ENCODE data around the gene GOT1. TPM values are rescaled to one million over a fixed set of nuclear protein-coding genes. Genes with fewer than 3 reads are reported as not detected.

The GOT1 gene
- total RNA-seq (73.2 TPM), polyA plus RNA-seq (ENCODE audit: insufficient read depth, low read depth, low replicate concordance) (241 TPM)
- long read RNA-seq, donor 1, transcript GOT1-201 (9 exons, 2,923 nt): major isoform, 13 of 20 reads
- long read RNA-seq, donor 1, partial matches to known transcripts: 0 of 20 reads
- long read RNA-seq, donor 1, other reads (novel, unspliced or antisense): 0 of 20 reads
- long read RNA-seq, donor 2, transcript GOT1-201 (9 exons, 2,923 nt): major isoform, 28 of 34 reads
- long read RNA-seq, donor 2, partial matches to known transcripts: 0 of 34 reads
- long read RNA-seq, donor 2, other reads (novel, unspliced or antisense): 0 of 34 reads
- long read RNA-seq, donor 3, transcript GOT1-201 (9 exons, 2,923 nt): major isoform, 28 of 41 reads
- long read RNA-seq, donor 3, partial matches to known transcripts: 9 of 41 reads
- long read RNA-seq, donor 3, other reads (novel, unspliced or antisense): 0 of 41 reads
- long read RNA-seq, donor 4, transcript GOT1-201 (9 exons, 2,923 nt): major isoform, 26 of 27 reads
- long read RNA-seq, donor 4, partial matches to known transcripts: 0 of 27 reads
- long read RNA-seq, donor 4, other reads (novel, unspliced or antisense): 0 of 27 reads
- long read RNA-seq, donor 5, partial matches to known transcripts: 0 of 1 reads
- long read RNA-seq, donor 5, other reads (novel, unspliced or antisense): 0 of 1 reads
- long read RNA-seq, donor 6, transcript GOT1-201 (9 exons, 2,923 nt): major isoform, 24 of 31 reads
- long read RNA-seq, donor 6, transcript GOT1-202 (2 exons, 716 nt): minor isoform, 6 of 31 reads
- long read RNA-seq, donor 6, partial matches to known transcripts: 0 of 31 reads
- long read RNA-seq, donor 6, other reads (novel, unspliced or antisense): 0 of 31 reads
- long read RNA-seq, donor 7, transcript GOT1-201 (9 exons, 2,923 nt): major isoform, 79 of 94 reads
- long read RNA-seq, donor 7, partial matches to known transcripts: 3 of 94 reads
- long read RNA-seq, donor 7, other reads (novel, unspliced or antisense): 9 of 94 reads
- long read RNA-seq, donor 8, transcript GOT1-201 (9 exons, 2,923 nt): major isoform, 15 of 18 reads
- long read RNA-seq, donor 8, partial matches to known transcripts: 0 of 18 reads
- long read RNA-seq, donor 8, other reads (novel, unspliced or antisense): 0 of 18 reads
- long read RNA-seq, donor 9, transcript GOT1-201 (9 exons, 2,923 nt): major isoform, 7 of 10 reads
- long read RNA-seq, donor 9, partial matches to known transcripts: 0 of 10 reads
- long read RNA-seq, donor 9, other reads (novel, unspliced or antisense): 0 of 10 reads
- long read RNA-seq, donor 10, transcript GOT1-202 (2 exons, 716 nt): minor isoform, 7 of 35 reads
- long read RNA-seq, donor 10, transcript GOT1-203 (3 exons, 646 nt): minor isoform, 6 of 35 reads
- long read RNA-seq, donor 10, transcript GOT1-201 (9 exons, 2,923 nt): major isoform, 22 of 35 reads
- long read RNA-seq, donor 10, partial matches to known transcripts: 0 of 35 reads
- long read RNA-seq, donor 10, other reads (novel, unspliced or antisense): 0 of 35 reads

GRCh38 chr10:99430451-99431189 lies at the start of gene GOT1:
Gene GOT1 (minus strand): TSS chr10:99430624. CDS start chr10:99430565, 59 bp downstream.
- Histone ChIP-seq H3K9me3 (ENCODE audit: control insufficient read depth in 2 of 3, insufficient read depth in 1 of 3, low read length in 3 of 3) (no peaks in the 10 kb centered on the region), H3K9ac (ENCODE audit: low read length in 3 of 3) (peak within 1 kb of the TSS; percentile 93 to 95 (median 94)), H3K36me3 (ENCODE audit: control insufficient read depth in 2 of 3, insufficient read depth in 3 of 3, low read length in 3 of 3) (peaks cover under 1 to 7% (median 6%) of the 10 kb centered on the region in 3 donors), H3K4me1 (ENCODE audit: control insufficient read depth in 2 of 3, insufficient read depth in 2 of 3, low read depth in 1 of 3, low read length in 3 of 3) (peaks cover 0 to 17% (median 14%) of the 10 kb centered on the region in 3 donors), H3K27ac (ENCODE audit: low read depth in 2 of 2, low read length in 2 of 2) (peak within 1 kb of the TSS; percentile 96 to 98), H3K4me3 (ENCODE audit: low read length in 3 of 3) (peak within 1 kb of the TSS; percentile 92 to 98 (median 93)), H3K27me3 (ENCODE audit: control insufficient read depth, insufficient read depth, low read length) (no peaks in the 10 kb centered on the region)
- TF ChIP-seq, protein P1, sequence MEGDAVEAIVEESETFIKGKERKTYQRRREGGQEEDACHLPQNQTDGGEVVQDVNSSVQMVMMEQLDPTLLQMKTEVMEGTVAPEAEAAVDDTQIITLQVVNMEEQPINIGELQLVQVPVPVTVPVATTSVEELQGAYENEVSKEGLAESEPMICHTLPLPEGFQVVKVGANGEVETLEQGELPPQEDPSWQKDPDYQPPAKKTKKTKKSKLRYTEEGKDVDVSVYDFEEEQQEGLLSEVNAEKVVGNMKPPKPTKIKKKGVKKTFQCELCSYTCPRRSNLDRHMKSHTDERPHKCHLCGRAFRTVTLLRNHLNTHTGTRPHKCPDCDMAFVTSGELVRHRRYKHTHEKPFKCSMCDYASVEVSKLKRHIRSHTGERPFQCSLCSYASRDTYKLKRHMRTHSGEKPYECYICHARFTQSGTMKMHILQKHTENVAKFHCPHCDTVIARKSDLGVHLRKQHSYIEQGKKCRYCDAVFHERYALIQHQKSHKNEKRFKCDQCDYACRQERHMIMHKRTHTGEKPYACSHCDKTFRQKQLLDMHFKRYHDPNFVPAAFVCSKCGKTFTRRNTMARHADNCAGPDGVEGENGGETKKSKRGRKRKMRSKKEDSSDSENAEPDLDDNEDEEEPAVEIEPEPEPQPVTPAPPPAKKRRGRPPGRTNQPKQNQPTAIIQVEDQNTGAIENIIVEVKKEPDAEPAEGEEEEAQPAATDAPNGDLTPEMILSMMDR (IDR thresholded peaks at IDR 0.05; ENCODE audit: borderline replicate concordance, extremely low read depth, insufficient read depth): no peak
- FAIRE-seq: peak; percentile 99
- DNase-seq: peak; percentile 97 to 100 (median 98)
- intact Hi-C loops (cut with DNase I): no loop called here

DNA sequence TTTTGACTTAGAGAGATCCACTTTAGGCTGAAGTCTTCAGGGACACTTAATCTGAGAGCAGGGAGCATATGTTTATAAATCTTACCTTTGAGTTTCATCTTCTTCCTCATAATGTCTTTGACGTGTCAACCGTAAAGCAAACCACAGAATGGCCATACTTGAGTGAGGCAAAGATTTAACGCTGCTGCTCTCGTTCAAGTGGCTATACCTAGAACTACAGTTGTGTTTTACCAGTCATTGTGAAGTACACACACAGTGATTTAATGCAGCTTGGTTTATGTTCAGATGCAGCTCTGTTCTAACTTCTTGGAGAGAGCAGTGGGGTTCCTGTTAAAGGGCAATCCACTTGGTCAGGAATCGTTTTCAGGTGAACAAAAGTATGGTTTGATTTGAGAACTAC lies 39.9 kb upstream of the GOT1 start:
- no peaks in the 10 kb centered on the region for H3K36me3 ChIP-seq (ENCODE audit: control insufficient read depth in 2 of 3, insufficient read depth in 3 of 3, low read length in 3 of 3)
- no peaks in the 10 kb centered on the region for H3K4me1 ChIP-seq (ENCODE audit: control insufficient read depth in 2 of 3, insufficient read depth in 2 of 3, low read depth in 1 of 3, low read length in 3 of 3)
- intact Hi-C loops (cut with DNase I): no loop called here
- FAIRE-seq (no peak), DNase-seq (no peak)
- H3K27ac ChIP-seq (ENCODE audit: low read depth in 2 of 2, low read length in 2 of 2): no peak overlapping the region
- H3K4me3 ChIP-seq (ENCODE audit: low read length in 3 of 3): no peak overlapping the region
- H3K9me3 ChIP-seq (ENCODE audit: control insufficient read depth in 2 of 3, insufficient read depth in 1 of 3, low read length in 3 of 3): no peaks in the 10 kb centered on the region
- TF ChIP-seq, protein P1 (IDR thresholded peaks at IDR 0.05; ENCODE audit: borderline replicate concordance, extremely low read depth, insufficient read depth): no peak
- no peaks in the 10 kb centered on the region for H3K27me3 ChIP-seq (ENCODE audit: control insufficient read depth, insufficient read depth, low read length)
- H3K9ac ChIP-seq (ENCODE audit: low read length in 3 of 3): no peak overlapping the region

All from kidney (tissue), 22 donors.